Suprapubic skin (tissue), 4 donors: Measurements from ENCODE around the gene TMUB1. TPM values are rescaled to one million over a fixed set of nuclear protein-coding genes. Genes with fewer than 3 reads are reported as not detected.

Experiments
- DNase-seq, 2 donors: peaks; one replicate each; pipeline ENCODE4 v3.0.0-alpha.2; 2019; ENCODE audit warnings: low spot score in 2 of 2
- H3K27ac ChIP-seq: fragments of 200-600 bp; sonication (generic); one replicate; pipeline ENCODE4 v1.5.1; 2019
- H3K27me3 ChIP-seq: fragments of 200-600 bp; sonication (generic); one replicate; pipeline ENCODE4 v1.5.1; 2019
- H3K36me3 ChIP-seq: fragments of 200-600 bp; sonication (generic); one replicate; pipeline ENCODE4 v1.5.1; 2019
- H3K4me1 ChIP-seq: fragments of 200-600 bp; sonication (generic); one replicate; pipeline ENCODE4 v1.5.1; 2019
- H3K4me3 ChIP-seq: fragments of 200-600 bp; sonication (generic); one replicate; pipeline ENCODE4 v1.5.1; 2019; ENCODE audit warnings: mild to moderate bottlenecking
- H3K9me3 ChIP-seq: fragments of 200-600 bp; sonication (generic); one replicate; pipeline ENCODE4 v1.5.1; 2019
- CTCF ChIP-seq, 2 donors: fragments of 200-600 bp in 1 of 2; fragments of 450-650 bp in 1 of 2; sonication (generic) in 1 of 2; IDR thresholded peaks; one replicate each; pipeline ENCODE4 v1.5.1; 2016 to 2019; ENCODE audit warnings: antibody characterized with exemption in 2 of 2, mild to moderate bottlenecking in 1 of 2, moderate library complexity in 1 of 2
- EP300 ChIP-seq: sonication (generic); formaldehyde crosslinking; IDR thresholded peaks from one replicate; pipeline ENCODE4 v1.6.1; 2017; ENCODE audit warnings: antibody characterized with exemption
- POLR2A ChIP-seq, 2 donors: fragments of 450-650 bp; IDR thresholded peaks; one replicate each; pipeline ENCODE4 v1.6.1; 2017; ENCODE audit warnings: antibody characterized with exemption in 2 of 2, mild to moderate bottlenecking in 2 of 2, moderate library complexity in 2 of 2
- POLR2AphosphoS5 ChIP-seq, 3 donors: sonication (generic); formaldehyde crosslinking; IDR thresholded peaks; one replicate each; pipeline ENCODE4 v1.6.1; 2017; ENCODE audit warnings: antibody characterized with exemption in 3 of 3
- WGBS: methylation state at CpG from one replicate; pipeline ENCODE4 v1.1.5; 2018; 5-methylcytosine and 5-hydroxymethylcytosine counted together
- total RNA-seq, 4 donors: library from RNA; depleted of rRNA; stranded (reverse); fragments of >200 nt; gene quantifications; one replicate each; pipeline ENCODE4 v1.1.0, GENCODE V29; 2016

The TMUB1 gene
- total RNA-seq, 4 donors from 2014 or later = 32.5 to 50.3 (median 45.7) TPM

- TF ChIP-seq POLR2A (IDR thresholded peaks at IDR 0.05) (no peak), EP300 (no peak), POLR2AphosphoS5 (IDR thresholded peaks at IDR 0.05) (no peak), CTCF (IDR thresholded peaks at IDR 0.05) (no peak)
- 56% methylated on average over 17 of the region's 19 CpGs for WGBS
- no peak for DNase-seq
- Histone ChIP-seq H3K36me3 (peaks cover 78% of the 10 kb centered on the region), H3K27ac (peak overlapping the region; percentile 49), H3K4me1 (peaks cover 31% of the 10 kb centered on the region), H3K9me3 (no peaks in the 10 kb centered on the region), H3K4me3 (no peak overlapping the region), H3K27me3 (no peaks in the 10 kb centered on the region)
Measured at GRCh38 chr7:151126491-151127137, 43.3 kb upstream of the TMUB1 start.

GRCh38 chr7:151125846-151126481 is 42.7 kb upstream of the TMUB1 start:
- peak overlapping the region; percentile 49 for H3K27ac ChIP-seq
- H3K4me1 ChIP-seq = peaks cover 31% of the 10 kb centered on the region
- 28% methylated on average over 27 of the region's 58 CpGs for WGBS
- H3K9me3 ChIP-seq = no peaks in the 10 kb centered on the region
- H3K4me3 ChIP-seq = peak overlapping the region; percentile 47
- no peak for DNase-seq
- H3K27me3 ChIP-seq = no peaks in the 10 kb centered on the region
- TF ChIP-seq CTCF (IDR thresholded peaks at IDR 0.05) (no peak), EP300 (no peak), POLR2A (IDR thresholded peaks at IDR 0.05) (no peak), POLR2AphosphoS5 (IDR thresholded peaks at IDR 0.05) (no peak)
- H3K36me3 ChIP-seq = peaks cover 78% of the 10 kb centered on the region

GRCh38 chr7:151125470-151125845 is 42.2 kb upstream of the TMUB1 start:
- no peaks in the 10 kb centered on the region for H3K27me3 ChIP-seq
- 10% methylated on average over 20 of the region's 22 CpGs for WGBS
- H3K4me3 ChIP-seq = peak overlapping the region; percentile 47
- no peak for TF ChIP-seq EP300
- no peak for TF ChIP-seq POLR2A (IDR thresholded peaks at IDR 0.05)
- no peak for TF ChIP-seq POLR2AphosphoS5 (IDR thresholded peaks at IDR 0.05)
- no peak for TF ChIP-seq CTCF (IDR thresholded peaks at IDR 0.05)
- no peaks in the 10 kb centered on the region for H3K9me3 ChIP-seq
- peaks cover 31% of the 10 kb centered on the region for H3K4me1 ChIP-seq
- peaks cover 78% of the 10 kb centered on the region for H3K36me3 ChIP-seq
- peak overlapping the region; percentile 49 for H3K27ac ChIP-seq
- DNase-seq = no peak

- H3K9me3 ChIP-seq = no peaks in the 10 kb centered on the region
- TF ChIP-seq POLR2AphosphoS5 (IDR thresholded peaks at IDR 0.05) (no peak), POLR2A (IDR thresholded peaks at IDR 0.05) (no peak), EP300 (no peak), CTCF (IDR thresholded peaks at IDR 0.05) (no peak)
- 70% methylated on average over 14 of the region's 14 CpGs for WGBS
- DNase-seq = no peak
- H3K27ac ChIP-seq = no peak overlapping the region
- H3K36me3 ChIP-seq = peaks cover 78% of the 10 kb centered on the region
- H3K27me3 ChIP-seq = no peaks in the 10 kb centered on the region
- H3K4me3 ChIP-seq = peak overlapping the region; percentile 47
- H3K4me1 ChIP-seq = peaks cover 31% of the 10 kb centered on the region
Measured at GRCh38 chr7:151124899-151125399, 41.7 kb upstream of the TMUB1 start.

GRCh38 chr7:151124481-151124880 is 41.2 kb upstream of the TMUB1 start:
- Histone ChIP-seq H3K27me3 (no peaks in the 10 kb centered on the region), H3K9me3 (no peaks in the 10 kb centered on the region), H3K4me1 (peaks cover 31% of the 10 kb centered on the region), H3K36me3 (peaks cover 78% of the 10 kb centered on the region), H3K4me3 (no peak overlapping the region), H3K27ac (no peak overlapping the region)
- DNase-seq = no peak
- 83% methylated on average over 7 of the region's 7 CpGs for WGBS
- TF ChIP-seq POLR2A (IDR thresholded peaks at IDR 0.05) = no peak
- TF ChIP-seq EP300 = no peak
- no peak for TF ChIP-seq POLR2AphosphoS5 (IDR thresholded peaks at IDR 0.05)
- no peak for TF ChIP-seq CTCF (IDR thresholded peaks at IDR 0.05)
